WERI-Rb-1 (cell line): ENCODE measurements around the gene KLHL29.

Experiments used
- DNase-seq: peaks from one replicate; pipeline ENCODE4 v3.0.0-alpha.2; 2020
- H3K27ac ChIP-seq: fragments of 250-450 bp; sonication (Bioruptor Pico); 2 replicates; pipeline ENCODE4 v1.5.1; 2020; ENCODE audit warnings: mild to moderate bottlenecking, moderate library complexity
- H3K27me3 ChIP-seq: fragments of 250-450 bp; sonication (Bioruptor Pico); 2 replicates; pipeline ENCODE4 v1.5.1; 2021; ENCODE audit warnings: mild to moderate bottlenecking, low read depth, moderate library complexity; ENCODE audit not compliant: insufficient read depth, severe bottlenecking
- H3K36me3 ChIP-seq: fragments of 250-450 bp; sonication (Bioruptor Pico); 2 replicates; pipeline ENCODE4 v1.5.1; 2020; ENCODE audit warnings: mild to moderate bottlenecking, moderate library complexity
- H3K4me3 ChIP-seq: 2 replicates; pipeline ENCODE4 v1.5.1; 2011; ENCODE audit warnings: low read depth, mild to moderate bottlenecking, control low read depth, low read length
- H3K9me3 ChIP-seq: fragments of 250-450 bp; sonication (Bioruptor Pico); 2 replicates; pipeline ENCODE4 v1.5.1; 2021; ENCODE audit warnings: mild to moderate bottlenecking, moderate library complexity; ENCODE audit not compliant: severe bottlenecking
- CTCF ChIP-seq: IDR thresholded peaks from 2 replicates; pipeline ENCODE4 v1.5.1; 2011; ENCODE audit warnings: low read depth, mild to moderate bottlenecking, control low read depth, inconsistent platforms, low read length

Gene KLHL29

GRCh38 chr2:23658466-23658942 lies 273.5 kb downstream of the KLHL29 start:
- no peak for TF ChIP-seq CTCF
- DNase-seq = no peak
- Histone ChIP-seq H3K36me3 (peaks cover 2% of the 10 kb centered on the region; the same call in 1 of the 2 replicates), H3K9me3 (peaks cover 3% of the 10 kb centered on the region), H3K27ac (no peak overlapping the region), H3K4me3 (no peak overlapping the region), H3K27me3 (no peaks in the 10 kb centered on the region)

DNA sequence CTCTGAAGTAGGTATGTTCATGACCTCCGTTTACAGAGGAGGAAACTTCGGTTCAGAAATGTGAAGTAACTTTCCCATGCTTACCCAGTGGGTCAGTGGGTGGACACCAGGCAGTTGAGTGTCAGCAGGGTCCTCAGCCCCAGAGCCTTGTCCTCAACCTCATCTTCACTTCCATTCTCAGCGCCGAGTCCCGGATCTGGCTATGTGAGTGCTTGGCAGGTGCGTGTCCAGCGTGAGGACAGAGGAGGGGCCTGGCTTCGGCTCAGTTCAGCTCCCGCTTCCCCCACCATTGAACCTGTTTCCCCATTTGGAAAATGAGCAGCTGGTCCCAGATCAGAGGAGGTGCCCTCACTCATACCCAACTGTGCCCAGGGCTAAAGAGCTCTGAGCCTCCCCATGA lies 274.3 kb downstream of the KLHL29 start:
- 0 out of 2 replicates have a peak, but pooled peaks cover 2% of the 10 kb centered on the region for H3K36me3 ChIP-seq
- no peak overlapping the region for H3K4me3 ChIP-seq
- H3K27ac ChIP-seq = no peak overlapping the region
- H3K9me3 ChIP-seq = peaks cover 3% of the 10 kb centered on the region
- no peak for DNase-seq
- no peaks in the 10 kb centered on the region for H3K27me3 ChIP-seq
- no peak for TF ChIP-seq CTCF

- peaks cover 2% of the 10 kb centered on the region for H3K9me3 ChIP-seq
- no peak for DNase-seq
- TF ChIP-seq CTCF = no peak
- H3K27ac ChIP-seq = no peak overlapping the region
- no peak overlapping the region for H3K4me3 ChIP-seq
- H3K27me3 ChIP-seq = no peaks in the 10 kb centered on the region
- 0 out of 2 replicates have a peak, but pooled peaks cover 2% of the 10 kb centered on the region for H3K36me3 ChIP-seq
These were observed 274.8 kb downstream of the KLHL29 start for GRCh38 chr2:23659773-23660172.

DNA sequence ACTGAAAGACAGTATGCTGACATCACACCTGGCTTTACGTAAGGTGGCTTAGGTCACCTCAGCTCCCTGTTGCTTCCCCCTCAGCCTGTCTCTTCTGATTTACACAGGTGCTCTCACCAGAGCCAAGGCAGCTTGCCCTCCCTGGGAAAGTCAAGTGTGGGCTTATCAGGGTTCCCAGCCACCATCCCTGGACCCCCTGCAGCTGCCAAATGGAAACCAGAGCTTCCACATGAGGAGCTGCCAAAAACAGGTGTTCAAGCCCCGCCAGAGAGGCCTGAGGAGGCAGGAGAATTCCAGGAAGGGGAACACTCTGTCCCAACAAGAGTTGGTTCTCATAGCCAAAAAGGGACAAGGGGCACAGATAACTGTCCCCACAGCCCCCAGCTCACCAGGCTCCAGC lies 275.3 kb downstream of the KLHL29 start:
- TF ChIP-seq CTCF = no peak
- Histone ChIP-seq H3K4me3 (no peak overlapping the region), H3K27me3 (no peaks in the 10 kb centered on the region), H3K9me3 (no peaks in the 10 kb centered on the region), H3K27ac (no peak overlapping the region), H3K36me3 (0 out of 2 replicates have a peak, but pooled peaks cover 2% of the 10 kb centered on the region)
- DNase-seq = no peak

DNA sequence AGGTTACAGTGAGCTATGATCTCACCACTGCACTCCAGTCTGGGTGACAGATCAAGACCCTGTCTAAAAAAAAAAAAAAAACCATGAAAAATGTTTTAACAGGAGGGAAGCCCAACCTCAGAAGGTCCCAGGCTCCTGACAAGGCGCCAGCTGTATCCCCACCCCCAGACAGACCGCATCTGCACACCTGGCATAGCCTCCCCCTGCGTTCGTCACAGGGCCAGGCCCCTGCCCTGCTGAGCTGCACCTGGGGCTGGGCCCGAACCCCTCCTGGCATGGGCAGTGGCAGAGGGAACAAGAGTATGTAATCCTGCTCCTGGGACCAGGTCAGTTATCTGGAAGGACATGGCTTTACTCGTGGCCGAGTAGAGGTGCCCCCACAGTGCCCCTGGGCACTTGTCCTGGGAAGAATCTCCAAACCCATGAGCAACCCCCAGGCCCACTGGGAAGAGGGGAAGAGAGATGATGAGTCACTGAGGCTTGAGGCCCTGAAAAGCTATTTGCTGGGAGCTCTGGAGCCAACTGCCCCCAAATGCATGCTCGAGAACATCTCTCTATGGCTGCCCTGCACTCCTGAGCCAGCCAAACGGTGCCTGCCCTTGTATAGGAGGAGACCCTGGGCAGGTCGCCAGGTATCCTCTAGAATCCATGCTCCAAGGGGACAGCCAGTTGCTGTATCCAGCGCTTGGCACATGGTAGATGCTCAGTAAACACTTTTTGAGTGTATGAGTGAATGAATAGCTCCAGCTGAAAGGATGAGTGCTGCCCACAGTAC lies 276.5 kb downstream of the KLHL29 start:
- no peak for DNase-seq
- Histone ChIP-seq H3K4me3 (no peak overlapping the region), H3K36me3 (no peaks in the 10 kb centered on the region; the same call in 1 of the 2 replicates), H3K27me3 (no peaks in the 10 kb centered on the region), H3K9me3 (no peaks in the 10 kb centered on the region), H3K27ac (no peak overlapping the region)
- no peak for TF ChIP-seq CTCF
